Lung (tissue), 12 donors: ENCODE data around the gene INHBA. TPM values are rescaled to one million over a fixed set of nuclear protein-coding genes. Genes with fewer than 3 reads are reported as not detected.

Experiments used
- ATAC-seq: fragments of 200-7000 bp; cut with Tn5 transposase; one replicate; pipeline ENCODE4 v1.9.1; 2020; ENCODE audit warnings: moderate number of reproducible peaks; ENCODE audit not compliant: insufficient read depth, low FRiP score
- DNase-seq, 3 donors: peaks; one replicate each; pipeline ENCODE4 v3.0.0-alpha.2; 2013 to 2017
- H3K27ac ChIP-seq, 2 donors: one replicate each; pipeline ENCODE4 v1.5.1; 2013; ENCODE audit warnings: mild to moderate bottlenecking in 2 of 2, moderate library complexity in 2 of 2, control low read depth in 1 of 2, inconsistent platforms in 1 of 2, low read depth in 1 of 2, low read length in 1 of 2
- H3K27me3 ChIP-seq, 3 donors: one replicate each; pipeline ENCODE4 v1.5.1; 2013; ENCODE audit warnings: low read length in 2 of 3; ENCODE audit not compliant: control insufficient read depth in 3 of 3, insufficient read depth in 3 of 3
- H3K36me3 ChIP-seq, 4 donors: one replicate each; pipeline ENCODE4 v1.5.1; 2013; ENCODE audit warnings: low read length in 4 of 4, mild to moderate bottlenecking in 1 of 4, moderate library complexity in 1 of 4; ENCODE audit not compliant: control insufficient read depth in 4 of 4, insufficient read depth in 4 of 4
- H3K4me1 ChIP-seq, 5 donors: one replicate each; pipeline ENCODE4 v1.5.1; 2013; ENCODE audit warnings: low read length in 5 of 5, mild to moderate bottlenecking in 2 of 5, moderate library complexity in 1 of 5; ENCODE audit not compliant: control insufficient read depth in 5 of 5, insufficient read depth in 5 of 5
- H3K4me3 ChIP-seq: one replicate; pipeline ENCODE4 v1.5.1; 2013; ENCODE audit warnings: mild to moderate bottlenecking, control low read depth, moderate library complexity
- H3K9ac ChIP-seq, 2 donors: one replicate each; pipeline ENCODE4 v1.5.1; 2013; ENCODE audit warnings: low read length in 2 of 2, control low read depth in 1 of 2; ENCODE audit not compliant: insufficient read depth in 1 of 2
- H3K9me3 ChIP-seq, 4 donors: one replicate each; pipeline ENCODE4 v1.5.1; 2013; ENCODE audit warnings: low read length in 3 of 4, mild to moderate bottlenecking in 1 of 4, moderate library complexity in 1 of 4; ENCODE audit not compliant: control insufficient read depth in 4 of 4, insufficient read depth in 3 of 4
- CTCF ChIP-seq: IDR thresholded peaks from 2 replicates; pipeline ENCODE4 v1.5.1; 2012; ENCODE audit warnings: mild to moderate bottlenecking; ENCODE audit errors: control extremely low read depth, extremely low read depth
- WGBS, 2 donors: extraction: QIAGEN DNeasy Blood & Tissue Kit; methylation state at CpG; one replicate each; pipeline ENCODE4 v1.1.7; 2013; 5-methylcytosine and 5-hydroxymethylcytosine counted together
- polyA plus RNA-seq, 2 donors: library from polyadenylated mRNA; stranded (reverse); fragments of 200-250 nt; gene quantifications; one replicate each; pipeline ENCODE4 v1.2.1, GENCODE V29; 2013
- total RNA-seq, 2 donors: library from RNA; depleted of rRNA in 1 of 2; stranded (reverse); fragments of >200 nt in 1 of 2; gene quantifications; one replicate each; pipeline ENCODE4 v1.2.1, GENCODE V29; 2014 to 2021
- donor health status: control.
- donor health status: control.
- donor health status: Bipolar disorder and iron deficiency.
- donor health status: healthy.
- donor health status: DM: yes; HTN: yes; CAD: no.

Gene INHBA
- total and polyA plus RNA-seq, 4 donors, result 1.6 to 23.2 (median 5.3) TPM

- DNase-seq (no peak), ATAC-seq (no peak)
- TF ChIP-seq CTCF, result no peak
- no peak overlapping the region for H3K27ac ChIP-seq
- no peaks in the 10 kb centered on the region for H3K36me3 ChIP-seq
- peaks cover 0 to 12% (median 2%) of the 10 kb centered on the region in 5 donors for H3K4me1 ChIP-seq
- H3K4me3 ChIP-seq, result no peak overlapping the region
- H3K9ac ChIP-seq, result no peak overlapping the region
- 90 to 91% methylated on average over 2 of the region's 2 CpGs for WGBS, 2 donors
- H3K27me3 ChIP-seq, result no peaks in the 10 kb centered on the region
- peaks cover 0 to 2% (median 0%) of the 10 kb centered on the region in 4 donors for H3K9me3 ChIP-seq
Observed at GRCh38 chr7:41688012-41688625, 14.8 kb downstream of the INHBA start.

- Histone ChIP-seq H3K36me3 (no peaks in the 10 kb centered on the region), H3K4me3 (no peak overlapping the region), H3K9me3 (no peaks in the 10 kb centered on the region), H3K27me3 (no peaks in the 10 kb centered on the region), H3K4me1 (no peaks in the 10 kb centered on the region), H3K27ac (no peak overlapping the region), H3K9ac (no peak overlapping the region)
- no peak for TF ChIP-seq CTCF
- DNase-seq (no peak), ATAC-seq (no peak)
- WGBS, 2 donors, result 27 to 43% methylated on average over 1 of the region's 1 CpG
Observed at GRCh38 chr7:41685684-41686083, 17.2 kb downstream of the INHBA start.

GRCh38 chr7:41682422-41682821 is 20.5 kb downstream of the INHBA start:
- H3K9me3 ChIP-seq, result no peaks in the 10 kb centered on the region
- no peak for ATAC-seq
- H3K27me3 ChIP-seq, result no peaks in the 10 kb centered on the region
- H3K9ac ChIP-seq, result no peak overlapping the region
- H3K27ac ChIP-seq, result no peak overlapping the region
- no peak for DNase-seq
- no peak for TF ChIP-seq CTCF
- no peaks in the 10 kb centered on the region for H3K36me3 ChIP-seq
- H3K4me3 ChIP-seq, result no peak overlapping the region
- no peaks in the 10 kb centered on the region for H3K4me1 ChIP-seq

- H3K4me1 ChIP-seq, result no peaks in the 10 kb centered on the region
- no peak overlapping the region for H3K9ac ChIP-seq
- 82 to 85% methylated on average over 2 of the region's 2 CpGs for WGBS, 2 donors
- ATAC-seq, result no peak
- H3K27ac ChIP-seq, result no peak overlapping the region
- TF ChIP-seq CTCF, result no peak
- no peaks in the 10 kb centered on the region for H3K36me3 ChIP-seq
- no peaks in the 10 kb centered on the region for H3K27me3 ChIP-seq
- DNase-seq, result no peak
- no peak overlapping the region for H3K4me3 ChIP-seq
- H3K9me3 ChIP-seq, result no peaks in the 10 kb centered on the region
Observed at GRCh38 chr7:41679566-41679965, 23.3 kb downstream of the INHBA start.
